ENCODE results near the gene IL32.

The IL32 gene

DNA sequence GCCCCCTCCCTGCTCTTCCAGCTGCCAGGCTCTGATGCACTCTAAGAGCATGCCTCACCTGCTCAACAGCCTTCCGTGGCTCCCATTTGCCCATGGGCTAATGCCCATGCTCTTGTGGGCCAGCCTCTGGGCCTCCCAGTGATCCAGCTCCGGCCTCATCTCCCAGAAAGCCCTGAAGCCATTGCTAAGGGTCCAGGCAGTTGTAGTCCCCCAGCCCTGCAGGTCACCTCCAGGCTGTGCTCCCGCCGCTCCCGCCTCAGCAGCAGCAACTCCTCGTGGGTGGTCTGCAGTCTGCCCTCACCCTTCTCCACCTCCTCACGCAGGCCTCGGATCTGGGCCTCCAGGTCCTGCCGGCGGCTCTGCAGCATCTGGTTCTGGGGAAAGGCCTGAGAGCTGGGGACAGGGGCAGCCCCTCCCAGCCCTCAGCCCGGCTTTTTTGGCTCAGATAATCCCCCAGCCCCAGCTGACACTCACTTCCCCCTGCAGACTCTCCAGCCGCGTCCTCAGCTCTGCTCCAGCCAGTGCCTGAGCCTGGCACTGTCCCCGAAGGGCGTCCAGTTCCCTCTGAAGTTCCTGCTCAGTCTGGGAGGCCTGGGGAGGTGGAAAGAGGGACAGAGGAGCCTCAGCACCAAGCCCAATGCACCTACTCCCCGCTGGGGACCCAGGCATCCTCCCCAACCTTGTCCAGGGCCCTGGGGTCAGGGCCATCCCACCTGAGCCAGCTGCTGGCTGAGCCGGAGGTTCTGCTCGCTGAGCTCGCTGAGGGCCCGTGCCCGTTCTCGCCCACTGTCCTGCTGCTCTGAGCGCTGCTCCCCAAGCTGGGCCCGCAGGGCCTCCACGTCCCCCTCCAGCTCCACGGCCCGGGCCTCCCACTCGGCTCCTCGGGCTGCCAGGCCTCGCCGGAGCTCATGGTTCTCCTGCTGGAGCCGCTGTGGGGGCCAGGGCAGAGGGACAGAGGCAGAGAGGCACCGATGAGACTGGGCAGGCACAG is 34.9 kb upstream of the IL32 start:
- no peak for TF ChIP-seq ZFHX2 (tag by site-specific recombination; conservative IDR thresholded peaks at IDR 0.05)
- TF ChIP-seq ZNF16 (tag by site-specific recombination; IDR thresholded peaks at IDR 0.05; ENCODE audit: low read depth): peak; percentile 85
- TF ChIP-seq, protein P1, sequence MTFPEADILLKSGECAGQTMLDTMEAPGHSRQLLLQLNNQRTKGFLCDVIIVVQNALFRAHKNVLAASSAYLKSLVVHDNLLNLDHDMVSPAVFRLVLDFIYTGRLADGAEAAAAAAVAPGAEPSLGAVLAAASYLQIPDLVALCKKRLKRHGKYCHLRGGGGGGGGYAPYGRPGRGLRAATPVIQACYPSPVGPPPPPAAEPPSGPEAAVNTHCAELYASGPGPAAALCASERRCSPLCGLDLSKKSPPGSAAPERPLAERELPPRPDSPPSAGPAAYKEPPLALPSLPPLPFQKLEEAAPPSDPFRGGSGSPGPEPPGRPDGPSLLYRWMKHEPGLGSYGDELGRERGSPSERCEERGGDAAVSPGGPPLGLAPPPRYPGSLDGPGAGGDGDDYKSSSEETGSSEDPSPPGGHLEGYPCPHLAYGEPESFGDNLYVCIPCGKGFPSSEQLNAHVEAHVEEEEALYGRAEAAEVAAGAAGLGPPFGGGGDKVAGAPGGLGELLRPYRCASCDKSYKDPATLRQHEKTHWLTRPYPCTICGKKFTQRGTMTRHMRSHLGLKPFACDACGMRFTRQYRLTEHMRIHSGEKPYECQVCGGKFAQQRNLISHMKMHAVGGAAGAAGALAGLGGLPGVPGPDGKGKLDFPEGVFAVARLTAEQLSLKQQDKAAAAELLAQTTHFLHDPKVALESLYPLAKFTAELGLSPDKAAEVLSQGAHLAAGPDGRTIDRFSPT (tag by site-specific recombination; IDR thresholded peaks at IDR 0.05): no peak
- TF ChIP-seq KLF10 (tag by site-specific recombination; IDR thresholded peaks at IDR 0.05): no peak
- no peak for TF ChIP-seq ZNF10 (tag by site-specific recombination; IDR thresholded peaks at IDR 0.05)
- no peak for TF ChIP-seq ZNF324 (tag by site-specific recombination; IDR thresholded peaks at IDR 0.05)
- no peak for TF ChIP-seq ZNF391 (tag by site-specific recombination; IDR thresholded peaks at IDR 0.05; ENCODE audit: borderline replicate concordance, low read depth)
- POLR2A ChIA-PET: interaction anchor here (0.6 to 3.1 kb wide), 10 partner anchors 9 to 104 kb away, joined by 3 to 51 read pairs (median 5); partner anchors contain the start of genes HCFC1R1, THOC6, TNFRSF12A and ZNF213
- Histone ChIP-seq H3K9me3 (ENCODE audit: control insufficient read depth, insufficient read depth, low read depth, low read length) (no peaks in the 10 kb centered on the region), H3K36me3 (ENCODE audit: control insufficient read depth in 2 of 2, insufficient read depth in 1 of 2, low read length in 2 of 2) (peaks cover 0 to 19% of the 10 kb centered on the region in 2 experiments; a peak in 1 of 3 replicates), H3K27ac (ENCODE audit: extremely low read depth, low read depth, low read length) (no peak overlapping the region), H3K4me1 (ENCODE audit: control insufficient read depth, insufficient read depth, low read length) (peaks cover 5% of the 10 kb centered on the region), H3K4me3 (ENCODE audit: low read depth, low read length) (no peak overlapping the region)
- CTCF ChIA-PET: interaction anchor here (0.6 to 9.2 kb wide), 17 partner anchors 9 to 1087 kb away, joined by 3 to 149 read pairs (median 9); partner anchors contain the start of genes BICDL2, HCFC1R1, THOC6 and TNFRSF12A

DNA sequence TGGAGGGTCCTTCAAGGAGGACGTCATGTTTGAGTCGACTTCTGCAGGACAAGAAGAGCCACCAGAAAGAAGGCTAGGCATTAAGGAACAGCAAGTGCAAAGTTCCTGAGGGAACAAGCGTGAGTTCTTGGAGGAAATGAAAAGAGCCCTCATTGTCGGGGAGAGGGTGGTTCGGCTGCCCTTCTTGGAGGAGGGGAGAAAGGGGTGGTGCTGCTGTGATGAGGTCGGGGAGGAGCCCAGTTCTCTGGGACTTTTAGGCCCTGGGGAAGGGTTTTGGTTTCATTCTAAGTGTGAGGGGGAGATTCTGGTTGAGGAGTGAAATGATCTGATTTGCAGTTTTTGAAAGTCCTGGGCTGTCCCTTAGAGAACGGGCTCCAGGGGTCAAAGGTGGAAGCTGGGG is 32.8 kb upstream of the IL32 start:
- CTCF ChIA-PET: interaction anchor here (1.1 to 9.2 kb wide), 12 partner anchors 8 to 138 kb away, joined by 3 to 149 read pairs (median 12); partner anchors contain the start of genes BICDL2, HCFC1R1, PAQR4 and THOC6
- Histone ChIP-seq H3K4me1 (ENCODE audit: control insufficient read depth, insufficient read depth, low read length) (peaks cover 5% of the 10 kb centered on the region), H3K27ac (ENCODE audit: extremely low read depth, low read depth, low read length) (no peak overlapping the region), H3K4me3 (ENCODE audit: low read depth, low read length) (no peak overlapping the region), H3K9me3 (ENCODE audit: control insufficient read depth, insufficient read depth, low read depth, low read length) (no peaks in the 10 kb centered on the region), H3K36me3 (ENCODE audit: control insufficient read depth in 2 of 2, insufficient read depth in 1 of 2, low read length in 2 of 2) (no peaks in the 10 kb centered on the region)
- TF ChIP-seq REPIN1 (tag by site-specific recombination; IDR thresholded peaks at IDR 0.05; ENCODE audit: low read depth) (no peak), ZNF610 (tag by site-specific recombination; IDR thresholded peaks at IDR 0.05; ENCODE audit: borderline replicate concordance) (no peak), ZNF549 (tag by site-specific recombination; IDR thresholded peaks at IDR 0.05) (no peak), ZNF560 (tag by site-specific recombination; IDR thresholded peaks at IDR 0.05; ENCODE audit: borderline replicate concordance) (no peak)
- POLR2A ChIA-PET: interaction anchor here (0.6 to 3.1 kb wide), 4 partner anchors 10 to 245 kb away, joined by 3 to 51 read pairs (median 6); partner anchors contain the start of genes HCFC1R1, THOC6 and TNFRSF12A

DNA sequence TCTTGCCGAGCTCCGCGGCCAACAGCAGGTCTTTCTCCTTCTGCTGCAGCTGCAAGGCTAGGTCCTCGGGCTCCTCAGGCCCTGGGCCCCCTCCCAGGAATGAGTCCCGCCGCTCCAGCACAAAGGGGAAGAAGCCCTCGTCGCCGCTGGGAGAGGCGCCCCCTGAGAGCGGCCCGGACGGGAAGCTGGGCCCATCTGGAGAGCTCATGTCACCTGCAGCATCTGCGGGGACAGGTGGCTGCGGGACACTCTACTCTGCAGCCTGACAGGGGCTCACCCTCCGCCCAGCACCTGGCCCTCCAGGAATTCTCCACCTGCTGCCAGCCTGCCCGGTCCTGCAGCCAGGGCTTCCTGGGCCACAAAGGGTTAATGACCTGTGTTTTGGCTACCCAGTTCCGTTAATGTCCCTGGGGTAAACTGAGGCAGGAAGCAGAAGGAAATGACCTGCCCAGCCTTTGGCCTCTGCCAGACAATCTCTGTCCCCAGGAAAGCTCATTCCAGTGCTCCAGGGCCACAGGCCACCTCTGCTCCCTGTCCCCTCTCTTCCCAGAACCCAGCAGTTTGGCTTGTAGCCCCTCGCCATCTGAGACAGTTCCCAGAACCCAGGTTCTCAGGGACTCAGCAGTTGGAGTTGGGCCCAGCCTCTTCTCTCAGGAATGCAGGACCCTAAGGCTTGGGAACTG is 30.0 kb upstream of the IL32 start:
- Histone ChIP-seq H3K4me1 (ENCODE audit: control insufficient read depth, insufficient read depth, low read length) (no peaks in the 10 kb centered on the region), H3K9me3 (ENCODE audit: control insufficient read depth, insufficient read depth, low read depth, low read length) (no peaks in the 10 kb centered on the region), H3K27ac (ENCODE audit: extremely low read depth, low read depth, low read length) (no peak overlapping the region), H3K4me3 (ENCODE audit: low read depth, low read length) (no peak overlapping the region), H3K36me3 (ENCODE audit: control insufficient read depth in 2 of 2, insufficient read depth in 1 of 2, low read length in 2 of 2) (no peaks in the 10 kb centered on the region)
- ChIA-PET CTCF (interaction anchor here (0.7 to 9.2 kb wide), 6 partner anchors 23 to 130 kb away, joined by 3 to 149 read pairs (median 6); no protein-coding TSS in a partner anchor), POLR2A (interaction anchor here (0.5 to 1.2 kb wide), 5 partner anchors 12 to 89 kb away, joined by 3 to 9 read pairs (median 4); no protein-coding TSS in a partner anchor)
- TF ChIP-seq ZBTB1 (tag by site-specific recombination; IDR thresholded peaks at IDR 0.05) (no peak), BCL6B (tag by site-specific recombination; IDR thresholded peaks at IDR 0.05) (no peak), ZNF311 (tag by site-specific recombination; IDR thresholded peaks at IDR 0.05; ENCODE audit: borderline replicate concordance) (no peak), ZNF416 (tag by site-specific recombination; IDR thresholded peaks at IDR 0.05) (no peak), ZNF2 (tag by site-specific recombination; IDR thresholded peaks at IDR 0.05) (no peak), ZNF184 (tag by site-specific recombination; IDR thresholded peaks at IDR 0.05) (no peak), ZNF707 (tag by site-specific recombination; IDR thresholded peaks at IDR 0.05) (no peak), ZNF514 (tag by site-specific recombination; IDR thresholded peaks at IDR 0.05) (no peak), ZNF155 (tag by site-specific recombination; IDR thresholded peaks at IDR 0.05) (no peak), ZNF146 (tag by site-specific recombination; IDR thresholded peaks at IDR 0.05) (no peak), ZNF621 (tag by site-specific recombination; IDR thresholded peaks at IDR 0.05) (no peak)

Measured in HEK293 (cell line).